Vagina (tissue), 2 donors: Measurements from ENCODE around the gene ZNF597. TPM values are rescaled to one million over a fixed set of nuclear protein-coding genes. Genes with fewer than 3 reads are reported as not detected.

Experiments used
- DNase-seq, 2 donors: peaks; one replicate each; pipeline ENCODE4 v3.0.0-alpha.2; 2017; ENCODE audit errors: extremely low spot score in 2 of 2
- H3K27ac ChIP-seq: fragments of 200-600 bp; sonication (generic); one replicate; pipeline ENCODE4 v1.5.1; 2019
- H3K27me3 ChIP-seq: fragments of 200-600 bp; sonication (generic); one replicate; pipeline ENCODE4 v1.5.1; 2019
- H3K36me3 ChIP-seq, 2 donors: fragments of 200-600 bp; sonication (generic); one replicate each; pipeline ENCODE4 v1.5.1; 2017 to 2019
- H3K4me1 ChIP-seq: fragments of 200-600 bp; sonication (generic); one replicate; pipeline ENCODE4 v1.5.1; 2019
- H3K4me3 ChIP-seq, 2 donors: fragments of 200-600 bp; sonication (generic); 1 replicate in 1 of 2; 2 replicates in 1 of 2; pipeline ENCODE4 v1.5.1; 2016 to 2019
- H3K9me3 ChIP-seq: fragments of 200-600 bp; sonication (generic); one replicate; pipeline ENCODE4 v1.5.1; 2019
- CTCF ChIP-seq, 3 experiments: fragments of 450-650 bp in 2 of 3; fragments of 200-600 bp in 1 of 3; sonication (generic) in 1 of 3; IDR thresholded peaks; one replicate each; pipeline ENCODE4 v1.5.1; 2017 to 2019; ENCODE audit warnings: antibody characterized with exemption in 3 of 3, mild to moderate bottlenecking in 2 of 3, moderate library complexity in 2 of 3
- POLR2A ChIP-seq, 2 donors: fragments of 450-650 bp; IDR thresholded peaks; one replicate each; pipeline ENCODE4 v1.6.1; 2017; ENCODE audit warnings: antibody characterized with exemption in 2 of 2, mild to moderate bottlenecking in 2 of 2, moderate library complexity in 2 of 2
- POLR2AphosphoS5 ChIP-seq, 2 donors: sonication (generic); formaldehyde crosslinking; IDR thresholded peaks; one replicate each; pipeline ENCODE4 v1.9.0; 2017; ENCODE audit warnings: antibody characterized with exemption in 2 of 2, mild to moderate bottlenecking in 2 of 2, low read depth in 1 of 2; ENCODE audit not compliant: insufficient read depth in 1 of 2
- intact Hi-C: fragments of 100-400 bp; cut with DNase I; formaldehyde crosslinking; loops from one replicate; pipeline ENCODE4 v1.15.1; 2023
- total RNA-seq: library from RNA; depleted of rRNA; stranded (reverse); fragments of >200 nt; gene quantifications from one replicate; pipeline ENCODE4 v1.2.3, GENCODE V29; 2016

Gene ZNF597
- total RNA-seq, 1 donor from 2014 or later: 2.0 TPM

GRCh38 chr16:3469736-3470135 lies 26.4 kb upstream of the ZNF597 start:
- peaks cover 0 to 10% of the 10 kb centered on the region in 2 donors for H3K36me3 ChIP-seq
- peaks cover 55% of the 10 kb centered on the region for H3K4me1 ChIP-seq
- no peak for TF ChIP-seq POLR2AphosphoS5 (IDR thresholded peaks at IDR 0.05; ENCODE audit: insufficient read depth in 1 of 2, low read depth in 1 of 2)
- TF ChIP-seq POLR2A (IDR thresholded peaks at IDR 0.05): no peak
- TF ChIP-seq CTCF (IDR thresholded peaks at IDR 0.05): no peak
- no peak overlapping the region for H3K4me3 ChIP-seq
- no peaks in the 10 kb centered on the region for H3K9me3 ChIP-seq
- no peaks in the 10 kb centered on the region for H3K27me3 ChIP-seq
- DNase-seq: no peak
- intact Hi-C loops: no loop called here
- no peak overlapping the region for H3K27ac ChIP-seq

GRCh38 chr16:3468501-3468900 lies 25.2 kb upstream of the ZNF597 start:
- no peak for DNase-seq
- H3K4me1 ChIP-seq: peaks cover 56% of the 10 kb centered on the region

DNA sequence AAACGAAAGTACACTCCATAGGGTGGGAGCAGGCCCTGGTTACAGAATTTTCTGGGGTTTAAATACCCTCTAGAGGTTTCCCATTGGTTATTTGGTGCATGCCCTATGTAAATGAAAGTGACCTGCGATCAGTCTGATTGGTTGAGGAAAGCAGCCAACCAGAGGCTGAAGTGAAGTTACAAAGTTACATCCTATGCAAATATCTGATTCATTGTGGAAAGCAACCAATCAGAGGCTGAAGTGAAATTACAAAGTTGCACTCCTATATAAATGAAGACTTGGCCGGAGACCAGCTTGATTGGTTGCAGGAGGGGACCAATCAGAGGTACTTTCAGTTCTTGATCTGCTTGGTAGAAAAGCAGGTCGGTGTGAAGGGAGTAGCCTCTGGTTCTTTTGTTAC lies 24.6 kb upstream of the ZNF597 start:
- intact Hi-C loops: no loop called here

More at GRCh38 chr16:3468501-3468900, 25.2 kb upstream of the ZNF597 start:
- no peak overlapping the region for H3K27ac ChIP-seq
- intact Hi-C loops: no loop called here
- peaks cover 0 to 10% of the 10 kb centered on the region in 2 donors for H3K36me3 ChIP-seq
- H3K4me3 ChIP-seq: no peak overlapping the region
- no peaks in the 10 kb centered on the region for H3K27me3 ChIP-seq
- TF ChIP-seq CTCF (IDR thresholded peaks at IDR 0.05) (no peak), POLR2A (IDR thresholded peaks at IDR 0.05) (no peak)
- H3K9me3 ChIP-seq: no peaks in the 10 kb centered on the region

GRCh38 chr16:3467182-3467581 lies 23.9 kb upstream of the ZNF597 start:
- Histone ChIP-seq H3K27me3 (no peaks in the 10 kb centered on the region), H3K9me3 (no peaks in the 10 kb centered on the region), H3K4me1 (peaks cover 62% of the 10 kb centered on the region), H3K27ac (no peak overlapping the region), H3K4me3 (no peak overlapping the region), H3K36me3 (peaks cover 0 to 10% of the 10 kb centered on the region in 2 donors)
- DNase-seq: no peak
- TF ChIP-seq POLR2A (IDR thresholded peaks at IDR 0.05): no peak
- TF ChIP-seq CTCF (IDR thresholded peaks at IDR 0.05): no peak
- TF ChIP-seq POLR2AphosphoS5 (IDR thresholded peaks at IDR 0.05; ENCODE audit: insufficient read depth in 1 of 2, low read depth in 1 of 2): no peak
- intact Hi-C loops: no loop called here

More for the DNA sequence above, 24.6 kb upstream of the ZNF597 start:
- Histone ChIP-seq H3K27ac (no peak overlapping the region), H3K27me3 (no peaks in the 10 kb centered on the region), H3K4me1 (peaks cover 56% of the 10 kb centered on the region), H3K9me3 (no peaks in the 10 kb centered on the region), H3K4me3 (no peak overlapping the region), H3K36me3 (peaks cover 0 to 10% of the 10 kb centered on the region in 2 donors)
- TF ChIP-seq POLR2A (IDR thresholded peaks at IDR 0.05) (no peak), CTCF (IDR thresholded peaks at IDR 0.05) (no peak), POLR2AphosphoS5 (IDR thresholded peaks at IDR 0.05; ENCODE audit: insufficient read depth in 1 of 2, low read depth in 1 of 2) (no peak)
- no peak for DNase-seq

DNA sequence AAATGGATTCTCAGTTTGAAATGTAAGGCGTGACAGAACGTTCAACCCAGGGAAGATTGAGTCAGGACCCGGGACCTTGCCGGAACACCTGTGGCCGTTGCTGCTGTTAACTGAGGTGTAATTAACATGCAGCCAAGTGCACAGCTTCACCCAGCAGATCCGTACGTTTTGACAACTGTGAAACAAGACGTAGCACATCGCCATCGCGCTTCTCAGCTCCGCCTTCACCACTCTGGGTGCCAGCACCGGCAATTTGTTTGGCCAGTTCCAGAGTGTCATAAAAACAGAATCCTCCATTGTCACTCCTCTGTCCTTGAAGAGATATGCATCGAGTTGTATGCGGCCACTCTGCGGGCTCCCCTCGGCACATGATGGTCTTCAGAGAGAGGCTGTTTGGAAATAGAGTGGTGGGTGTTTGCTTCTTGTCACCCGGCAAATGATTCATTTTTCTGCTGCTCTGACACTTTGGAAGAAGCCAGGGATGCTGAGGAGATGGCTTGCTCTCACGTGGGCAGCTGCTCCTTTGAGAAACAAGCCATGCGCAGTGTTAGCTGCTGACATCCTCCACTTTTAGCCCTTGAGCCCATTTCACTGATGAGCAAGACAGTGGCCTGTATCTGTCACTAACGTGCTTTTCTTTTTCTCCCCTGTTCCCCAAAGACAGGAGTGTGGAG lies 22.7 kb upstream of the ZNF597 start:
- H3K27me3 ChIP-seq: no peaks in the 10 kb centered on the region
- peaks cover 0 to 10% of the 10 kb centered on the region in 2 donors for H3K36me3 ChIP-seq
- peaks cover 69% of the 10 kb centered on the region for H3K4me1 ChIP-seq
- no peak overlapping the region for H3K27ac ChIP-seq
- intact Hi-C loops: no loop called here
- no peak overlapping the region for H3K4me3 ChIP-seq
- TF ChIP-seq POLR2A (IDR thresholded peaks at IDR 0.05) (no peak), CTCF (IDR thresholded peaks at IDR 0.05) (no peak), POLR2AphosphoS5 (IDR thresholded peaks at IDR 0.05; ENCODE audit: insufficient read depth in 1 of 2, low read depth in 1 of 2) (no peak)
- H3K9me3 ChIP-seq: no peaks in the 10 kb centered on the region
- DNase-seq: no peak
